ENCODE measurements around the gene SHQ1. TPM values are rescaled to one million over a fixed set of nuclear protein-coding genes. Genes with fewer than 3 reads are reported as not detected.

Gene SHQ1
- total and polyA plus RNA-seq, 7 donors: 7.9 to 17.4 (median 9.6) TPM

GRCh38 chr3:72872183-72872582 is 23.9 kb upstream of the SHQ1 start:
- Histone ChIP-seq H3K9me3 (no peaks in the 10 kb centered on the region), H3K27ac (no peak overlapping the region), H3K4me3 (no peak overlapping the region), H3K36me3 (no peaks in the 10 kb centered on the region), H3K27me3 (no peaks in the 10 kb centered on the region), H3K4me1 (no peaks in the 10 kb centered on the region)
- 80 to 84% methylated on average over 5 of the region's 5 CpGs for WGBS, 2 donors
- no peak for DNase-seq
- TF ChIP-seq POLR2AphosphoS5 (IDR thresholded peaks at IDR 0.05): no peak
- TF ChIP-seq CTCF (IDR thresholded peaks at IDR 0.05): no peak
- TF ChIP-seq EP300 (IDR thresholded peaks at IDR 0.05): no peak
- intact Hi-C loops (cut with DNase I): no loop called here

DNA sequence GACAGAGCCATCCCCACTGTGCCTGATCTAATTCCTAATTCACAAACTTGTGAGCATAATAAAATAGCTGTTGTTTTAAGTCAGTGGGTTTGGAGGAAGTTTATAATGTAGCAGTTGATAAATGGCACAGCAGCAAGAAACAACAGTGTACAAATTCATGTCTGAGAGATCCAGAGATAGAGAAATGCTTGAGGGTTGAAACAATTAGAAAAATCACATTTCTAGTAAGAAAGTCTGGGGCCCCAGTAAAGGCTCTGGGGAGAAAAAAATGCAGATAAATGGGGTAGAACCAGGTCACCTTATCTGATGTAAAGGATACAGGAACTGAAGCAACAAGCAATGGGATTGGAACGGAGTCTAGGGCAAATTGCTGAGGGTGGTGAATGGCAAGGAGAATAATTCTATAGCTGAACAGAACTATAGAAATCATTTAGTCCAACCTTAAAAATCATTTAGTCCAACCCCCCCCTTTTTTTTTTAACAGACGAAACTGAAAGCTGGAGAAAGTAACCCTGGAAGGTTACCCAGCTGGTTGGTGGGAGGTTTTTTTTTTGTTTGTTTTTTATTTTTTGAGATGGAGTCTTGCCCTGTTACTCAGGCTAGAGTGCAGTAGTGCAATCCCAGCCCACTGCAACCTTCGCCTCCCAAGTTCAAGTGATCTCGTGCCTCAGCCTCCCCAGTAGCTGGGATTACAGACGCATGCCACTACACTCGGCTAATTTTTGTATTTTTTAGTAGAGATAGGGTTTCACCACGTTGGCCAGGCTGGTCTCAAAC is 14.3 kb upstream of the SHQ1 start:
- TF ChIP-seq POLR2A (IDR thresholded peaks at IDR 0.05): no peak
- TF ChIP-seq POLR2AphosphoS5 (IDR thresholded peaks at IDR 0.05): no peak
- no peak for TF ChIP-seq EP300 (IDR thresholded peaks at IDR 0.05)
- TF ChIP-seq CTCF (IDR thresholded peaks at IDR 0.05): no peak
- WGBS, 2 donors: 66 to 72% methylated on average over 7 of the region's 7 CpGs
- no peak for DNase-seq
- H3K4me1 ChIP-seq: no peaks in the 10 kb centered on the region
- intact Hi-C loops (cut with DNase I): no loop called here
- no peak overlapping the region for H3K4me3 ChIP-seq
- no peak overlapping the region for H3K27ac ChIP-seq
- H3K27me3 ChIP-seq: no peaks in the 10 kb centered on the region
- H3K9me3 ChIP-seq: no peaks in the 10 kb centered on the region
- H3K36me3 ChIP-seq: no peaks in the 10 kb centered on the region

DNA sequence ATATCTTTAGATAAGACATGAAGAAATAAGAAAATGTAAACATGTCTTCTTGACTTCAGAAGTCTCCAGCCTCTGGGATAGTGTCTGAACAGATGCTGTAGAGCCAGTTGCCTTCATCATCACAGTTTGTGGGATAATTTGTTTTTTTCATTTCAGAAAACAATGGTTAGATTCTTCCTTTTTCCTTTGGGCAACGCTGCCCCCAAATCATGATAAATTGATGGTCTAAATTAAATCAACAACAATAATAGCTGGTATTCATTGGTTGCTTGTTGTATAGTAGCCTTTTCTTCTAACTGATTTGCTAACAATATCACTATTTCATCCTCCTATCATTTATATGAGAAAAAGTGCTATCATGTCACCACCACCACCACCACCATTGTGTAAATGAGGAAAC is 12.6 kb upstream of the SHQ1 start:
- no peaks in the 10 kb centered on the region for H3K9me3 ChIP-seq
- no peaks in the 10 kb centered on the region for H3K36me3 ChIP-seq
- 81 to 97% methylated on average over 1 of the region's 1 CpG for WGBS, 2 donors
- no peak overlapping the region for H3K4me3 ChIP-seq
- intact Hi-C loops (cut with DNase I): no loop called here
- H3K4me1 ChIP-seq: no peaks in the 10 kb centered on the region
- DNase-seq: no peak
- peaks cover 0 to under 1% (median 0%) of the 10 kb centered on the region in 3 donors for H3K27me3 ChIP-seq
- H3K27ac ChIP-seq: no peak overlapping the region
- TF ChIP-seq POLR2AphosphoS5 (IDR thresholded peaks at IDR 0.05) (no peak), POLR2A (IDR thresholded peaks at IDR 0.05) (no peak), EP300 (IDR thresholded peaks at IDR 0.05) (no peak), CTCF (IDR thresholded peaks at IDR 0.05) (no peak)

GRCh38 chr3:72860053-72860452 is 11.8 kb upstream of the SHQ1 start:
- no peaks in the 10 kb centered on the region for H3K36me3 ChIP-seq
- no peak for DNase-seq
- no peaks in the 10 kb centered on the region for H3K4me1 ChIP-seq
- H3K4me3 ChIP-seq: no peak overlapping the region
- 80 to 84% methylated on average over 5 of the region's 5 CpGs for WGBS, 2 donors
- TF ChIP-seq CTCF (IDR thresholded peaks at IDR 0.05) (no peak), POLR2A (IDR thresholded peaks at IDR 0.05) (no peak), EP300 (IDR thresholded peaks at IDR 0.05) (no peak)
- no peaks in the 10 kb centered on the region for H3K9me3 ChIP-seq
- intact Hi-C loops (cut with DNase I): no loop called here
- no peak overlapping the region for H3K27ac ChIP-seq
- H3K27me3 ChIP-seq: peaks cover 0 to 8% (median 0%) of the 10 kb centered on the region in 3 donors

GRCh38 chr3:72855001-72855400 is 6.8 kb upstream of the SHQ1 start:
- H3K9me3 ChIP-seq: no peaks in the 10 kb centered on the region
- TF ChIP-seq POLR2AphosphoS5 (IDR thresholded peaks at IDR 0.05) (no peak), POLR2A (IDR thresholded peaks at IDR 0.05) (no peak), EP300 (IDR thresholded peaks at IDR 0.05) (no peak), CTCF (IDR thresholded peaks at IDR 0.05) (no peak)
- H3K27me3 ChIP-seq: peaks cover 0 to 9% (median 0%) of the 10 kb centered on the region in 3 donors
- H3K4me3 ChIP-seq: no peak overlapping the region
- H3K4me1 ChIP-seq: no peaks in the 10 kb centered on the region
- H3K27ac ChIP-seq: no peak overlapping the region
- H3K36me3 ChIP-seq: no peaks in the 10 kb centered on the region
- DNase-seq: no peak
- intact Hi-C loops (cut with DNase I): no loop called here
- 76 to 85% methylated on average over 7 of the region's 7 CpGs for WGBS, 2 donors

Data from sigmoid colon (tissue), 7 donors.